ENCODE measurements around the gene TAT.
"Not testable (repeated sequence)": the region's sequence is repeated elsewhere in the genome, so short reads cannot be mapped to it uniquely, and the experiment has no call there.

Gene TAT

GRCh38 chr16:71584543-71585317 is 7.8 kb upstream of the TAT start:
- DNase-seq: no peak

- not testable (repeated sequence) for DNase-seq
Measured at GRCh38 chr16:71582553-71582848, 5.6 kb upstream of the TAT start.

- no peak for DNase-seq
Measured at GRCh38 chr16:71574702-71575101, 2.2 kb downstream of the TAT start.

- no peak for DNase-seq
Measured at GRCh38 chr16:71573387-71574094, 3.4 kb downstream of the TAT start.

GRCh38 chr16:71572497-71573116 is 4.3 kb downstream of the TAT start:
- no peak for DNase-seq

GRCh38 chr16:71570144-71570543 is 6.7 kb downstream of the TAT start:
- no peak for DNase-seq

- no peak for DNase-seq
Measured at GRCh38 chr16:71569621-71570020, 7.3 kb downstream of the TAT start.

GRCh38 chr16:71568551-71568950 is 8.3 kb downstream of the TAT start:
- DNase-seq: no peak

- no peak for DNase-seq
Measured at GRCh38 chr16:71567931-71568330, 9.0 kb downstream of the TAT start.

- DNase-seq: no peak
Measured at GRCh38 chr16:71565812-71566700, 10.8 kb downstream of the TAT start.

- DNase-seq: no peak
Measured at GRCh38 chr16:71564335-71564967, 12.4 kb downstream of the TAT start.

GRCh38 chr16:71562552-71562951 is 14.3 kb downstream of the TAT start:
- DNase-seq: no peak

GRCh38 chr16:71561886-71562285 is 15.0 kb downstream of the TAT start:
- DNase-seq: not testable (repeated sequence)

- no peak for DNase-seq
Measured at GRCh38 chr16:71559855-71560254, 17.0 kb downstream of the TAT start.

GRCh38 chr16:71557954-71558582 is 18.8 kb downstream of the TAT start:
- DNase-seq: no peak

- DNase-seq: no peak
Measured at GRCh38 chr16:71557299-71557698, 19.6 kb downstream of the TAT start.

GRCh38 chr16:71555230-71555891 is 21.5 kb downstream of the TAT start:
- DNase-seq: no peak

GRCh38 chr16:71552698-71553503 is 24.0 kb downstream of the TAT start:
- no peak for DNase-seq

GRCh38 chr16:71547168-71547567 is 29.7 kb downstream of the TAT start:
- DNase-seq: no peak

- peak; percentile 70 for DNase-seq
Measured at GRCh38 chr16:71542377-71542776, 34.5 kb downstream of the TAT start.

GRCh38 chr16:71537643-71538042 is 39.2 kb downstream of the TAT start:
- peak; percentile 39 for DNase-seq

Measured in activated CD4-positive, alpha-beta T cell treated with anti-CD3 and anti-CD28 coated beads, Interleukin-2, amount 50 U/mL, for 16 hours (primary cell).